ENCODE results near the gene MTCP1. TPM values are rescaled to one million over a fixed set of nuclear protein-coding genes. Genes with fewer than 3 reads are reported as not detected.
A peak's percentile ranks its signal among the peaks of the same experiment; 100 is the strongest.

MTCP1 gene
- total and polyA plus RNA-seq, 9 of the 15 experiments (the other 6 are each of a cell fraction or from before 2014, with no cell fraction given), result 12.7 to 28.0 (median 22.9) TPM

DNA sequence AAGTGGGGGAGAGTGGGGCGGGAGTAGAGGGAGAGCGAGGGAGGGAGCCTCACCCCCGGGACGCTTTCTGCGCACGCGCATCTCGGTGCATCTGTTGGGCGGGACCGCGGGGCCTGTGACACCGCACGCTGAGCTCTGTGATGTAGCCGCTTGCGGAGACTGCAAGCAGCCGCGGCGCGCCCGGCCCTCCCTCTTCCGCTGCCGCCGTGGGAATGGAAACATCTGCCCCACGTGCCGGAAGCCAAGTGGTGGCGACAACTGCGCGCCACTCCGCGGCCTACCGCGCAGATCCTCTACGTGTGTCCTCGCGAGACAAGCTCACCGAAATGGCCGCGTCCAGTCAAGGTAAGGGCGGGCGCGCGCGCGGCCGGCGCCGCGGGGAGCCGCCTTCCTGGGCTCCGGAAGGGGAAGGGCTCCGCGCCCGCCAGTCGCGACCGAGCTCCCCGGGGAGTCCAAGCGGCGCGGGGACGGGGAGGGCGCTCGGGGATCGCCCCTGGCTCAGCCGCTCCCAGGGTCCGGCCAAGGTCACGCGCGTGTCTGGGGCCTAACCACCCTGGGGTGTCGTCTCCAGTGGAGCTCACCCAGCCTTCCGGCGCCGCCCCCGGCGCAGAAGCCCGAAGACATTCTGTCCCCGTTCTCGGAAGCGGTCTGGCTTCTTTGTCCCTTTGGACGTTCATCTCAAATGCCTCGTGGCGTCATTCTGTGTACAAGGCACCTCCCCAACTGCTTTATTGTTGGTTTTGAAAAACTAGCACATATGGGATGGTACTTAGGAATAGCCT is 44.0 kb downstream of the MTCP1 start, which contains the start of gene FUNDC2 (continued):
- TF ChIP-seq, protein P1, sequence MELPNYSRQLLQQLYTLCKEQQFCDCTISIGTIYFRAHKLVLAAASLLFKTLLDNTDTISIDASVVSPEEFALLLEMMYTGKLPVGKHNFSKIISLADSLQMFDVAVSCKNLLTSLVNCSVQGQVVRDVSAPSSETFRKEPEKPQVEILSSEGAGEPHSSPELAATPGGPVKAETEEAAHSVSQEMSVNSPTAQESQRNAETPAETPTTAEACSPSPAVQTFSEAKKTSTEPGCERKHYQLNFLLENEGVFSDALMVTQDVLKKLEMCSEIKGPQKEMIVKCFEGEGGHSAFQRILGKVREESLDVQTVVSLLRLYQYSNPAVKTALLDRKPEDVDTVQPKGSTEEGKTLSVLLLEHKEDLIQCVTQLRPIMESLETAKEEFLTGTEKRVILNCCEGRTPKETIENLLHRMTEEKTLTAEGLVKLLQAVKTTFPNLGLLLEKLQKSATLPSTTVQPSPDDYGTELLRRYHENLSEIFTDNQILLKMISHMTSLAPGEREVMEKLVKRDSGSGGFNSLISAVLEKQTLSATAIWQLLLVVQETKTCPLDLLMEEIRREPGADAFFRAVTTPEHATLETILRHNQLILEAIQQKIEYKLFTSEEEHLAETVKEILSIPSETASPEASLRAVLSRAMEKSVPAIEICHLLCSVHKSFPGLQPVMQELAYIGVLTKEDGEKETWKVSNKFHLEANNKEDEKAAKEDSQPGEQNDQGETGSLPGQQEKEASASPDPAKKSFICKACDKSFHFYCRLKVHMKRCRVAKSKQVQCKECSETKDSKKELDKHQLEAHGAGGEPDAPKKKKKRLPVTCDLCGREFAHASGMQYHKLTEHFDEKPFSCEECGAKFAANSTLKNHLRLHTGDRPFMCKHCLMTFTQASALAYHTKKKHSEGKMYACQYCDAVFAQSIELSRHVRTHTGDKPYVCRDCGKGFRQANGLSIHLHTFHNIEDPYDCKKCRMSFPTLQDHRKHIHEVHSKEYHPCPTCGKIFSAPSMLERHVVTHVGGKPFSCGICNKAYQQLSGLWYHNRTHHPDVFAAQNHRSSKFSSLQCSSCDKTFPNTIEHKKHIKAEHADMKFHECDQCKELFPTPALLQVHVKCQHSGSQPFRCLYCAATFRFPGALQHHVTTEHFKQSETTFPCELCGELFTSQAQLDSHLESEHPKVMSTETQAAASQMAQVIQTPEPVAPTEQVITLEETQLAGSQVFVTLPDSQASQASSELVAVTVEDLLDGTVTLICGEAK (IDR thresholded peaks at IDR 0.05), result peak; percentile 79
- TF ChIP-seq, protein P1 (CRISPR knock-in tag; IDR thresholded peaks at IDR 0.05), result no peak
- TF ChIP-seq, protein P2, sequence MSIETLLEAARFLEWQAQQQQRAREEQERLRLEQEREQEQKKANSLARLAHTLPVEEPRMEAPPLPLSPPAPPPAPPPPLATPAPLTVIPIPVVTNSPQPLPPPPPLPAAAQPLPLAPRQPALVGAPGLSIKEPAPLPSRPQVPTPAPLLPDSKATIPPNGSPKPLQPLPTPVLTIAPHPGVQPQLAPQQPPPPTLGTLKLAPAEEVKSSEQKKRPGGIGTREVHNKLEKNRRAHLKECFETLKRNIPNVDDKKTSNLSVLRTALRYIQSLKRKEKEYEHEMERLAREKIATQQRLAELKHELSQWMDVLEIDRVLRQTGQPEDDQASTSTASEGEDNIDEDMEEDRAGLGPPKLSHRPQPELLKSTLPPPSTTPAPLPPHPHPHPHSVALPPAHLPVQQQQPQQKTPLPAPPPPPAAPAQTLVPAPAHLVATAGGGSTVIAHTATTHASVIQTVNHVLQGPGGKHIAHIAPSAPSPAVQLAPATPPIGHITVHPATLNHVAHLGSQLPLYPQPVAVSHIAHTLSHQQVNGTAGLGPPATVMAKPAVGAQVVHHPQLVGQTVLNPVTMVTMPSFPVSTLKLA (conservative IDR thresholded peaks at IDR 0.05), result peak; percentile 97 to 99
- TF ChIP-seq, protein P3, sequence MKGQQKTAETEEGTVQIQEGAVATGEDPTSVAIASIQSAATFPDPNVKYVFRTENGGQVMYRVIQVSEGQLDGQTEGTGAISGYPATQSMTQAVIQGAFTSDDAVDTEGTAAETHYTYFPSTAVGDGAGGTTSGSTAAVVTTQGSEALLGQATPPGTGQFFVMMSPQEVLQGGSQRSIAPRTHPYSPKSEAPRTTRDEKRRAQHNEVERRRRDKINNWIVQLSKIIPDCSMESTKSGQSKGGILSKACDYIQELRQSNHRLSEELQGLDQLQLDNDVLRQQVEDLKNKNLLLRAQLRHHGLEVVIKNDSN (CRISPR knock-in tag; IDR thresholded peaks at IDR 0.05), result peak; percentile 91
- TF ChIP-seq RB1 (IDR thresholded peaks at IDR 0.05; ENCODE audit: low read depth), result peak; percentile 81
- TF ChIP-seq NR2C2 (CRISPR knock-in tag; IDR thresholded peaks at IDR 0.05), result peak; percentile 54; the same call in 1 of the 2 replicates
- peak; percentile 40; the same call in 1 of the 2 replicates for TF ChIP-seq NR2C2 (tag; IDR thresholded peaks at IDR 0.05)
- TF ChIP-seq STAT5B (CRISPR knock-in tag; IDR thresholded peaks at IDR 0.05), result no peak
- TF ChIP-seq, protein P4, sequence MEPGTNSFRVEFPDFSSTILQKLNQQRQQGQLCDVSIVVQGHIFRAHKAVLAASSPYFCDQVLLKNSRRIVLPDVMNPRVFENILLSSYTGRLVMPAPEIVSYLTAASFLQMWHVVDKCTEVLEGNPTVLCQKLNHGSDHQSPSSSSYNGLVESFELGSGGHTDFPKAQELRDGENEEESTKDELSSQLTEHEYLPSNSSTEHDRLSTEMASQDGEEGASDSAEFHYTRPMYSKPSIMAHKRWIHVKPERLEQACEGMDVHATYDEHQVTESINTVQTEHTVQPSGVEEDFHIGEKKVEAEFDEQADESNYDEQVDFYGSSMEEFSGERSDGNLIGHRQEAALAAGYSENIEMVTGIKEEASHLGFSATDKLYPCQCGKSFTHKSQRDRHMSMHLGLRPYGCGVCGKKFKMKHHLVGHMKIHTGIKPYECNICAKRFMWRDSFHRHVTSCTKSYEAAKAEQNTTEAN (CRISPR knock-in tag; IDR thresholded peaks at IDR 0.05), result no peak
- TF ChIP-seq EGR1 (conservative IDR thresholded peaks at IDR 0.05), result no peak
- no peak for TF ChIP-seq FOXM1 (IDR thresholded peaks at IDR 0.05; ENCODE audit: low read depth)
- peak; percentile 41; the same call in 1 of the 2 replicates for TF ChIP-seq FOXM1 (CRISPR knock-in tag; IDR thresholded peaks at IDR 0.05; ENCODE audit: low read depth)
- TF ChIP-seq ZNF239 (CRISPR knock-in tag; IDR thresholded peaks at IDR 0.05), result no peak
- TF ChIP-seq CTBP1 (IDR thresholded peaks at IDR 0.05; ENCODE audit: borderline replicate concordance), result peak; percentile 85
